SK-N-DZ (cell line): ENCODE data around the gene PDS5A. TPM values are rescaled to one million over a fixed set of nuclear protein-coding genes. Genes with fewer than 3 reads are reported as not detected.
"Not testable (repeated sequence)": the region's sequence is repeated elsewhere in the genome, so short reads cannot be mapped to it uniquely, and the experiment has no call there.

ENCODE experiments used
- DNase-seq: peaks from one replicate; pipeline ENCODE4 v3.0.0-alpha.2; 2015; ENCODE audit warnings: low spot score
- polyA plus RNA-seq, 2 experiments: library from polyadenylated mRNA; depleted of rRNA; stranded (reverse); fragments of >200 nt; gene quantifications; 2 replicates each; pipeline ENCODE4 v1.2.3, GENCODE V29; 2014

PDS5A gene
- polyA plus RNA-seq (2014; cell fraction: cytosol; rRNA removed), result 34.4 and 37.7 TPM in 2 replicates
- 27.3 and 33.0 TPM in 2 replicates for polyA plus RNA-seq (2014; cell fraction: nucleus; rRNA removed)

- peak; percentile 86 for DNase-seq
These were observed at the start of gene PDS5A for GRCh38 chr4:39977489-39978377. Gene PDS5A (minus strand): TSS chr4:39977911. CDS start chr4:39976577, 1,334 bp downstream.

GRCh38 chr4:40024049-40024448 is 46.3 kb upstream of the PDS5A start:
- not testable (repeated sequence) for DNase-seq

GRCh38 chr4:40021116-40021515 is 43.4 kb upstream of the PDS5A start:
- not testable (repeated sequence) for DNase-seq

GRCh38 chr4:40020221-40020620 is 42.5 kb upstream of the PDS5A start:
- no peak for DNase-seq

- DNase-seq, result no peak
These were observed 38.3 kb upstream of the PDS5A start for GRCh38 chr4:40016007-40016406.

GRCh38 chr4:40003986-40004385 is 26.3 kb upstream of the PDS5A start:
- DNase-seq, result no peak

GRCh38 chr4:40000711-40001110 is 23.0 kb upstream of the PDS5A start:
- no peak for DNase-seq

GRCh38 chr4:39998659-39999345 is 21.1 kb upstream of the PDS5A start:
- DNase-seq, result no peak

GRCh38 chr4:39996811-39997210 is 19.1 kb upstream of the PDS5A start:
- DNase-seq, result no peak

- DNase-seq, result no peak
These were observed 16.7 kb upstream of the PDS5A start for GRCh38 chr4:39994406-39994805.

- DNase-seq, result not testable (repeated sequence)
These were observed 11.7 kb upstream of the PDS5A start for GRCh38 chr4:39989381-39989780.

- no peak for DNase-seq
These were observed 9.8 kb upstream of the PDS5A start for GRCh38 chr4:39987485-39987884.

GRCh38 chr4:39978904-39979303 is 1.2 kb upstream of the PDS5A start:
- DNase-seq, result no peak

- no peak for DNase-seq
These were observed 666 bp upstream of the PDS5A start for GRCh38 chr4:39978378-39978775.

GRCh38 chr4:39976945-39977488 is 694 bp downstream of the PDS5A start:
- DNase-seq, result peak; percentile 14

GRCh38 chr4:39976141-39976944 is 1.4 kb downstream of the PDS5A start:
- DNase-seq, result peak; percentile 79

GRCh38 chr4:39975488-39976089 is 2.1 kb downstream of the PDS5A start:
- DNase-seq, result no peak

- not testable (repeated sequence) for DNase-seq
These were observed 4.7 kb downstream of the PDS5A start for GRCh38 chr4:39973052-39973451.

- no peak for DNase-seq
These were observed 6.8 kb downstream of the PDS5A start for GRCh38 chr4:39970671-39971640.

GRCh38 chr4:39963656-39964055 is 14.1 kb downstream of the PDS5A start:
- DNase-seq, result no peak
